HG03575 (cell line): ENCODE results near the gene CCDC187.

Experiments used
- ATAC-seq: cut with Tn5 transposase; IDR thresholded peaks from one replicate; pipeline ENCODE4 v1.9.1; 2021; ENCODE audit not compliant: unreplicated experiment, insufficient number of reproducible peaks, low FRiP score; ENCODE audit errors: extremely low read depth

The CCDC187 gene

GRCh38 chr9:136225366-136225747, 78.5 kb downstream of the CCDC187 start:
- ATAC-seq, result no peak

GRCh38 chr9:136223871-136224640, 79.8 kb downstream of the CCDC187 start:
- no peak for ATAC-seq

GRCh38 chr9:136222906-136223285, 81.0 kb downstream of the CCDC187 start:
- no peak for ATAC-seq

- no peak for ATAC-seq
These were observed 81.6 kb downstream of the CCDC187 start for GRCh38 chr9:136222166-136222905.

GRCh38 chr9:136220017-136220729, 83.7 kb downstream of the CCDC187 start:
- no peak for ATAC-seq

GRCh38 chr9:136219276-136219675, 84.6 kb downstream of the CCDC187 start:
- no peak for ATAC-seq

GRCh38 chr9:136218673-136219072, 85.2 kb downstream of the CCDC187 start:
- no peak for ATAC-seq

GRCh38 chr9:136218271-136218670, 85.6 kb downstream of the CCDC187 start:
- ATAC-seq, result no peak

GRCh38 chr9:136216541-136217244, 87.2 kb downstream of the CCDC187 start:
- ATAC-seq, result no peak

- no peak for ATAC-seq
These were observed 90.2 kb downstream of the CCDC187 start for GRCh38 chr9:136213733-136214132.

GRCh38 chr9:136212345-136212950, 91.4 kb downstream of the CCDC187 start:
- no peak for ATAC-seq

- no peak for ATAC-seq
These were observed 92.2 kb downstream of the CCDC187 start for GRCh38 chr9:136211441-136212344.

GRCh38 chr9:136211006-136211405, 92.9 kb downstream of the CCDC187 start:
- ATAC-seq, result no peak

- no peak for ATAC-seq
These were observed 93.6 kb downstream of the CCDC187 start for GRCh38 chr9:136210276-136210675.

GRCh38 chr9:136209786-136210185, 94.1 kb downstream of the CCDC187 start:
- ATAC-seq, result no peak

- ATAC-seq, result no peak
These were observed 94.7 kb downstream of the CCDC187 start for GRCh38 chr9:136209232-136209631.

GRCh38 chr9:136208675-136209074, 95.2 kb downstream of the CCDC187 start:
- ATAC-seq, result no peak

GRCh38 chr9:136207616-136208015, 96.3 kb downstream of the CCDC187 start:
- ATAC-seq, result no peak
